A549 (cell line): Measurements from ENCODE around the gene FASTK.

Experiments used
- CEBPB ChIP-seq, 2 experiments: fragments of >200 bp in 1 of 2; sonication (Bioruptor Twin) in 1 of 2; formaldehyde crosslinking in 1 of 2; IDR thresholded peaks; 2 replicates each; pipeline ENCODE4 v1.6.1; 2012 to 2016
- CHD4 ChIP-seq: fragments of 200-600 bp; sonication (generic); IDR thresholded peaks from 2 replicates; pipeline ENCODE4 v1.6.1; 2016; ENCODE audit warnings: antibody characterized with exemption, mild to moderate bottlenecking, borderline replicate concordance
- EHMT2 ChIP-seq: fragments of 200-600 bp; sonication (generic); IDR thresholded peaks from 2 replicates; pipeline ENCODE4 v1.6.1; 2016; ENCODE audit warnings: antibody characterized with exemption, low read depth, mild to moderate bottlenecking, moderate library complexity
- ESRRA ChIP-seq: fragments of 150-350 bp; IDR thresholded peaks from 2 replicates; pipeline ENCODE4 v1.6.1; 2014; ENCODE audit warnings: mild to moderate bottlenecking, low read length, borderline replicate concordance
- HOXA7 ChIP-seq: fragments of 250-450 bp; sonication (Bioruptor Pico); IDR thresholded peaks from 2 replicates; pipeline ENCODE4 v1.5.0; 2020; ENCODE audit warnings: mild to moderate bottlenecking, moderate library complexity
- KDM5A ChIP-seq: fragments of 200-600 bp; sonication (generic); IDR thresholded peaks from 2 replicates; pipeline ENCODE4 v1.6.1; 2016; ENCODE audit warnings: antibody characterized with exemption, mild to moderate bottlenecking
- MAFK ChIP-seq: fragments of 450-650 bp; IDR thresholded peaks from 2 replicates; pipeline ENCODE4 v1.6.1; 2014; ENCODE audit not compliant: partially characterized antibody
- MAZ ChIP-seq: fragments of 150-350 bp; IDR thresholded peaks from 2 replicates; pipeline ENCODE4 v1.6.1; 2014; ENCODE audit warnings: antibody characterized with exemption, low read depth, low read length, borderline replicate concordance
- POLR2A ChIP-seq: IDR thresholded peaks from 2 replicates; pipeline ENCODE4 v1.6.1; 2012; ENCODE audit warnings: mild to moderate bottlenecking, low read length
- RCOR1 ChIP-seq: fragments of 150-350 bp; IDR thresholded peaks from 2 replicates; pipeline ENCODE4 v1.6.1; 2014; ENCODE audit warnings: antibody characterized with exemption, low read length, low read depth
- SMC3 ChIP-seq: fragments of >200 bp; sonication (Bioruptor Twin); formaldehyde crosslinking; IDR thresholded peaks from 3 replicates; pipeline ENCODE4 v1.6.1; 2018; ENCODE audit warnings: inconsistent platforms
- TF ChIP-seq, protein P1 (sequence below): fragments of 200-600 bp; sonication (generic); IDR thresholded peaks from 2 replicates; pipeline ENCODE4 v1.6.1; 2016; ENCODE audit warnings: antibody characterized with exemption, mild to moderate bottlenecking, moderate library complexity
- TF ChIP-seq, protein P2 (sequence below): fragments of >200 bp; sonication (Bioruptor Twin); formaldehyde crosslinking; IDR thresholded peaks from 3 replicates; pipeline ENCODE4 v1.5.1; 2016
- TF ChIP-seq, protein P3 (sequence below): fragments of 450-650 bp; IDR thresholded peaks from 2 replicates; pipeline ENCODE4 v1.6.1; 2014; ENCODE audit warnings: antibody characterized with exemption

DNA sequence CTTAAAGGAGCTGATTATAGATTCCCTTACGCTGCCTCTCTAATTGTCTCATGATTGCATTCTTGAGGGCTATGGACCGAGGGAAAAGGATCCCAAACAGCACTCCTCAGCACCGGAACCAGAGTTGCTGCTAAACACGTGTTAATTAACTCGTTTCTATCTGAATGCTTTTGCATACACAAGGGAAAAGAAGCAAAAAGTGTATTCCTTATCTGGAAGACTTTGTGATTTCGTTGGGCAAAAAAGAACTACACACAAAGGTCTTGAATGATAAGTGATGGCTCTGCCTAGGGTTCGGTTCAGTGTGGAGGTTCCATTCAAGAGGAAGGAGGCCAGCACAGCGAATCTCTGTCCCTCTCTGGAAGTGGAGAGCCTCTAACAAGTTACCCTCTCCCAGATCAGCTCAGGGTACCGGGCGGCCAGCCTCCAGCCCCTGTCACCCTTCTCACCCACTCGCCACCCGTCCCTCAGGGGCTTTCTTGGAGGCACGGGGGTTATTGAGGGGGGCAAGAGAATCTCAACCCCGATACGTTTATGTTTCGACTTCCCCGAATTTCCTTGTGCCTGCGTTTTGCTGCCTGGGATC, 21.7 kb downstream of the FASTK start:
- TF ChIP-seq, protein P1, sequence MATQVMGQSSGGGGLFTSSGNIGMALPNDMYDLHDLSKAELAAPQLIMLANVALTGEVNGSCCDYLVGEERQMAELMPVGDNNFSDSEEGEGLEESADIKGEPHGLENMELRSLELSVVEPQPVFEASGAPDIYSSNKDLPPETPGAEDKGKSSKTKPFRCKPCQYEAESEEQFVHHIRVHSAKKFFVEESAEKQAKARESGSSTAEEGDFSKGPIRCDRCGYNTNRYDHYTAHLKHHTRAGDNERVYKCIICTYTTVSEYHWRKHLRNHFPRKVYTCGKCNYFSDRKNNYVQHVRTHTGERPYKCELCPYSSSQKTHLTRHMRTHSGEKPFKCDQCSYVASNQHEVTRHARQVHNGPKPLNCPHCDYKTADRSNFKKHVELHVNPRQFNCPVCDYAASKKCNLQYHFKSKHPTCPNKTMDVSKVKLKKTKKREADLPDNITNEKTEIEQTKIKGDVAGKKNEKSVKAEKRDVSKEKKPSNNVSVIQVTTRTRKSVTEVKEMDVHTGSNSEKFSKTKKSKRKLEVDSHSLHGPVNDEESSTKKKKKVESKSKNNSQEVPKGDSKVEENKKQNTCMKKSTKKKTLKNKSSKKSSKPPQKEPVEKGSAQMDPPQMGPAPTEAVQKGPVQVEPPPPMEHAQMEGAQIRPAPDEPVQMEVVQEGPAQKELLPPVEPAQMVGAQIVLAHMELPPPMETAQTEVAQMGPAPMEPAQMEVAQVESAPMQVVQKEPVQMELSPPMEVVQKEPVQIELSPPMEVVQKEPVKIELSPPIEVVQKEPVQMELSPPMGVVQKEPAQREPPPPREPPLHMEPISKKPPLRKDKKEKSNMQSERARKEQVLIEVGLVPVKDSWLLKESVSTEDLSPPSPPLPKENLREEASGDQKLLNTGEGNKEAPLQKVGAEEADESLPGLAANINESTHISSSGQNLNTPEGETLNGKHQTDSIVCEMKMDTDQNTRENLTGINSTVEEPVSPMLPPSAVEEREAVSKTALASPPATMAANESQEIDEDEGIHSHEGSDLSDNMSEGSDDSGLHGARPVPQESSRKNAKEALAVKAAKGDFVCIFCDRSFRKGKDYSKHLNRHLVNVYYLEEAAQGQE, result no peak
- TF ChIP-seq, protein P2, sequence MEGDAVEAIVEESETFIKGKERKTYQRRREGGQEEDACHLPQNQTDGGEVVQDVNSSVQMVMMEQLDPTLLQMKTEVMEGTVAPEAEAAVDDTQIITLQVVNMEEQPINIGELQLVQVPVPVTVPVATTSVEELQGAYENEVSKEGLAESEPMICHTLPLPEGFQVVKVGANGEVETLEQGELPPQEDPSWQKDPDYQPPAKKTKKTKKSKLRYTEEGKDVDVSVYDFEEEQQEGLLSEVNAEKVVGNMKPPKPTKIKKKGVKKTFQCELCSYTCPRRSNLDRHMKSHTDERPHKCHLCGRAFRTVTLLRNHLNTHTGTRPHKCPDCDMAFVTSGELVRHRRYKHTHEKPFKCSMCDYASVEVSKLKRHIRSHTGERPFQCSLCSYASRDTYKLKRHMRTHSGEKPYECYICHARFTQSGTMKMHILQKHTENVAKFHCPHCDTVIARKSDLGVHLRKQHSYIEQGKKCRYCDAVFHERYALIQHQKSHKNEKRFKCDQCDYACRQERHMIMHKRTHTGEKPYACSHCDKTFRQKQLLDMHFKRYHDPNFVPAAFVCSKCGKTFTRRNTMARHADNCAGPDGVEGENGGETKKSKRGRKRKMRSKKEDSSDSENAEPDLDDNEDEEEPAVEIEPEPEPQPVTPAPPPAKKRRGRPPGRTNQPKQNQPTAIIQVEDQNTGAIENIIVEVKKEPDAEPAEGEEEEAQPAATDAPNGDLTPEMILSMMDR, result no peak
- TF ChIP-seq MAFK (no peak), KDM5A (no peak), POLR2A (no peak), SMC3 (no peak), EHMT2 (no peak), HOXA7 (CRISPR knock-in tag) (no peak), CHD4 (no peak), MAZ (no peak), ESRRA (no peak), CEBPB (IDR thresholded peaks at IDR 0.05) (no peak), RCOR1 (no peak)
- TF ChIP-seq, protein P3, sequence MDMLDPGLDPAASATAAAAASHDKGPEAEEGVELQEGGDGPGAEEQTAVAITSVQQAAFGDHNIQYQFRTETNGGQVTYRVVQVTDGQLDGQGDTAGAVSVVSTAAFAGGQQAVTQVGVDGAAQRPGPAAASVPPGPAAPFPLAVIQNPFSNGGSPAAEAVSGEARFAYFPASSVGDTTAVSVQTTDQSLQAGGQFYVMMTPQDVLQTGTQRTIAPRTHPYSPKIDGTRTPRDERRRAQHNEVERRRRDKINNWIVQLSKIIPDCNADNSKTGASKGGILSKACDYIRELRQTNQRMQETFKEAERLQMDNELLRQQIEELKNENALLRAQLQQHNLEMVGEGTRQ, result no peak
